Middle frontal gyrus (tissue), 1 donor: ENCODE measurements around the gene BCCIP.

ENCODE experiments used
- DNase-seq: peaks from one replicate; pipeline ENCODE4 v3.0.0-alpha.2; 2015; ENCODE audit warnings: low spot score; ENCODE audit errors: extremely low spot score

BCCIP gene

DNA sequence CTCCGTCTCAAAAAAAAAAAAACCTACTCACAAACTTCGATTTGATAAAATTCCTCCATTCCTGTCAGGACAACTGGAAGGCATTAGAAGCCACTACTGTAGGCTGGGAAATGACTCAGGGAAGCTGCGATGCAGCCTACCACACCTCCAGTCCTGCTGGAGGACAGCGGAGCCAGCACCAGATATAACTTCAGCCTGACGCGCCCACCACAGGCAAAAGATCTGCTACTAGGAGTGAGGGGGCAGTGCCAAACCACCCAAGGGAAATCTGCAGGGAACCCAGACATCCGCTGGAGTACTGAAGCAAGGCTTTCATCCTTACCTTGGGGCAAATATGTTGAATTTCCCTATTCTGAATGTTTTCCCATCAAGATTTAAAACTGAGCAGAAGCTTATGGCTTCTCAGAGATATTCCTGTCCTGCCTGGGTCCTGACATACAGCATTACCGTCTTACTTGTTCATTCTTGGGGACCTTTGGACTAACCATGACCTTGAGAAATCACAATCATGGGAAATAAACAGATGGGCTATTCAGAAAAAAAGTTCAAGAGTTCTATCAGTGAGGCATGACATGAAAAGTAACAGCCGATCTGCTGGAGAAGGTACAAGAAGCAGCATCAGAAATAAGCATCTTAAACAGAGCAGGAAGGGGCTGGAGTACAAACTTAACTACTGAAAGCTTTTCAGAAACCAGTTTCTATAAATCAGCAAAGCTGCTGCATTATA lies 20.4 kb downstream of the BCCIP start:
- no peak for DNase-seq

- DNase-seq, result no peak
Observed at GRCh38 chr10:125844751-125845221, 21.4 kb downstream of the BCCIP start.

DNA sequence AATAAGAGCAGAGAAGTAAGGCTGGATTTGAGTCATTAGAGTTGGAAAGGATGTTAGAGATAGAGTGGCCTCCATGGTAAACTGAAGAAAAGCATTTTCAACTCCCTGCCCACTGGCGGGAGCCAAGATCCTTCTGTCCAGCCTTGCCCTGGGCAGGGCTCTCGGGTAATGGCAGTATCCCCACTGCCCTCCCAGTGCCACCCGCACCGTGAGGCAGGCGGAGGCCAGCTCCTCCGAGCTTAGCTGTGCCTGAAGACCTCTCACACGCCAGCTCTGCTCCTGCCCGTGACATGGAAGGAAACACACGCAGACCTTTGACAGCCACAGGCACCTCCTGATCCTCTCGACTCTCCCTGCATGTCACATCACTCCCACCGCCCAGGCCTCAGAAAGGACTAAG lies 22.3 kb downstream of the BCCIP start:
- no peak for DNase-seq

DNA sequence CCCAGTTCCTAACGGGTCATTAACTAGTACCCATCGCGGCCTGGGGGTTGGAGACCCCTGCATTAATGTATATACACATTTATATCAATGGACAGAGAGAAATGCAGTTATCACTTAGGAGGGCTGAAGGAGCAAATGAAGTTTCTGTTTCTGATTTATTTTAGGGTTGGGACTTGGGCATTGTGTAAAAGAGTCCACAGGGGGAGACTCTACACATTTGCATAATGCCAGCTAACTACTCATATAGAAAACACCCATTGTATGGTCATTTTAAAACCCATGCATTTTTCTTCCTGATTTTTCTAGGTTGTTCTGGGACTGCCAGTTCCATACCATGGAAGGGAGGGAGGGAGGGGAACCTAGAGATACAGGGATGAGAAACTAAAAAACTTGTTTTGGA lies 23.5 kb downstream of the BCCIP start:
- DNase-seq, result no peak

- no peak for DNase-seq
Observed at GRCh38 chr10:125848371-125848770, 25.0 kb downstream of the BCCIP start.

DNA sequence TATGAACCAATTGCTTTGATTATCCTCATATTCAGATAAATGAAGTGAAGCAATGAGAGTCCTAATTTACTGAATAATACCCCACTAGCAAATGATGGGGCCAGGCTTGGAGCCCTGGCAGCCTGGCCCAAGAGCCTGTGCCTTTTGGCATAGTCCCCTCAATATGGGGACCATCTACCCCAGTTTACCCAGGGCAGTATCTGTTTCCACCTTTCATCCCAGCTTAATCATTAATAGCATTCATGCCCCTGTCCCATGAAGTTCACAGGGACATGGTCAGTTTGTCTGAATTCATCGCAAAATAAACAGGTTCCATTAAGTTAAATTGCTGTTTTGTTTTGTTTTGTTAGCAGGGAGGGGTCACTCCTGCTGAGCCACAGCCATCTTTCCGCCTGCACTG lies 25.5 kb downstream of the BCCIP start:
- no peak for DNase-seq

- no peak for DNase-seq
Observed at GRCh38 chr10:125849448-125849847, 26.1 kb downstream of the BCCIP start.

GRCh38 chr10:125850766-125851731 lies 27.7 kb downstream of the BCCIP start:
- DNase-seq, result no peak

DNA sequence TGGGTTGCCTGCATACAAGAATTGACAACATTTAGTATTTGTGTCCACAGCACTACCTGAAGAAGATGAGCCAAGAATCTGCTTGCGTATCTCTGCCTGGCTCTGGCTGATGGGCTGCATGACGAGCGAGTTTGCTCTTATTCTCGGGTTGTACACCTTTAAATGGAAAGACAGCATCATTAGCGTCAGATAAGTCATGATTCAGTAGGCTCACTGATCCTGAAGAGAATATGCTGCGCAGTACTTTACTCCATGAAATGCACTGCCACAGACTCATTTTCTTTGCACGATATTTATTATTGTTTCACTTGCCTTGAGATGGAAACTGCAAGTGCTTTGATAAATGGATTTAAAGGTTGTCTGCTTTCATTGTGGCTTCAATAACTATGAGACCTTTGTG lies 29.1 kb downstream of the BCCIP start:
- DNase-seq, result no peak

DNA sequence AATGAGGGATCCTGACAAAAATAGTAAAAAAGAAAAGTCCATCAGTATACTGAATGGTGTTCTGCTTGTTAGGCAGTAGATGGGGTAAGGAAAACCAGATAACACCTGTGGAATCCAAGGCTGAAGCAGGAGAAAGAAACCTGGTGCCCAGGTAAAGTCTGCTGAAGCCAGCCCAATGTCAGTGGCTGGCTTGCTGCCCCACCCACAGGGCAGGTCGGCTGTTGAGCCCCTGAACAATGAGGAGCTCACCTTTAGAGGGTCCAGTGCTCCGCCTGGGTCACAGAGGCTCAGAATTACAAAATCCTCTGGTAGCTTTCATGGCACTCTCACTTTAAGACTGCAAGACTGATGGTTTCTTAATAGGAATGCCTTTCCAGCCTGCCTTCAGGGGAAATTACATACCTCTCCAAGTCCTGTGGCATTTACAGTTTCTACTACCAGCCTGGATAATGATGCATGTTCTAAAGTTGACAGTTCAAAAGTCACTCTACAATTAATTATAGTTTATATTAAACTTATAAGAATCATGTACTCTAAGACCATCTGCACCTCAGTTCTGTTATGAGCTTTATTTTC lies 33.9 kb downstream of the BCCIP start:
- no peak for DNase-seq

DNA sequence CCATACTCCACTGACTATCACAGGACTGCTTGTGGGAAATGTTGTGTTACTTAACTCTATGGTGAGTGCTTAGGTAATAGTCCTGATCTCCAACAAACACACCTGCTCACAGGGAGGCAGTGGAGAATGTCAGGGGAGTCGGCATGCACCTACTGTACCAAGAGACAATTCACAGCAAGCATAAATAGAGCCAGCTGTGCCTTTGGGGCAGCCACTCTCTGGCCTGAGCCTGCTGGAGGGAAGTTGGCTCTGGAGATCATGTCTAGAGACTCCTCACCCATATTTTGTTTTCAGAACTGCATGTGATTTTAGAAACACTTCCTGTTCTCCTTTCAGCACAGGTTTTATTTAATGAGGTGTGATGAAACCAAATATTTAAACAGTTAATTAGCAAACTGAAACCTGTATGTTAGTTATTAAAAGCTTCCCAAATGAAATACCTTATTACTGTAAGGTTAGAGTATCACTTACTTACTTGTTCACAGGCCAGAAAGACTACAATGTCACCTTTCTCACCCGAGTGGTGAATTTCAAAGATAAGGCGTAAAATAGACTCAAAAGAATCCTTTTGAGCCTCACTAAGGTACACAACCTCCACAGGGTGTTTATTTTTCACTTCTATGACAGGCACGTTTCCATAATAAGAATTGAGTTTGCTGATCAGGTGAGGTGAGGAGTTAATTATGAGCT lies 35.9 kb downstream of the BCCIP start:
- DNase-seq, result no peak

GRCh38 chr10:125865120-125865519 lies 41.8 kb downstream of the BCCIP start:
- DNase-seq, result no peak

GRCh38 chr10:125866421-125867029 lies 43.2 kb downstream of the BCCIP start:
- DNase-seq, result no peak

DNA sequence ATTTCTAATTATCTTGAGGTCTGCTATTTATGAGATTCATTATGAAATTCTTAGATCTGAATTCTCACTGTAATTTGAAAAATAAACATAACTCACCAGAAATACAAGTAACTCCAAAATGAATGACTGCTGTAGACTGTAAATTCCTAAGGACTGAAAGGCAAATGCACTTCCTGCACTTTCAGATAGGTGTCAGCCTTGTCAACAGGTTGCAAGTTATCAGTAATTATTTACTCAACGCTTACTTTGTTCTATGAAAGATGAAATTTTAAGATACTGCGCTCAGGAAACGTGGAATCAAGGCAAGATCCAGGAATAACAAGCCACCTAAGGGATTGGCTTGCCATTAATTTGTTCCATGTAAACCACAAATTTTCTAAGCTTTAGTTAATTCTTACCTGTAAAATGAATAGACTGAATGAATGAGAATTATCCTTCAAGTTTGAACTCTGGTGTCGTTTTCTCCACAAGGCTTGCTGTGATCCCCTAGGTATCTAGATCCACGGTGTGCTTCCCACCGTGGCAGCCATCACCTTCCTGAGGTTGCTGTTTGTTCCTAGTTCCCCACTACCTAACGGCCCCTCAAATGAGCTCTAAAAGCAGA lies 45.1 kb downstream of the BCCIP start:
- DNase-seq, result no peak

GRCh38 chr10:125871338-125871737 lies 48.0 kb downstream of the BCCIP start:
- no peak for DNase-seq

- DNase-seq, result no peak
Observed at GRCh38 chr10:125878957-125879835, 55.9 kb downstream of the BCCIP start.

DNA sequence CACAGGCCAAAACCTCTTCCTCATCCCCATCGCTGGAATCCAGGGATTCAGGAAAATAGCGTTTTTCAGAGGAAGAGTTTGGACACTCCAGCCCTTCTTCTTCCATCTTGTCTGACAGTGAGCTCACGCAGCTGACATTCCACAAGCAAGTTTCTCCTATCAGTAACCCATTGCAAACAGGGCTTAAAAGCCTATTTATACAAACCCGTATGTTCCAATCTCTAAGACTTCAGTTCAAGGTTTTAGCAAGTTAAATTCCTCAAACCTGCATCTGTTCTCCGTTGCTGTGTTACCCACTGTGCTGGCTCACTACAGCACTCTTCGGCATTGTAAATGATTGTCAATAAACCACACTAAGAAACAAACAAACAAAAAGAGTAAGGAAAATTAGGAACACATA lies 57.4 kb downstream of the BCCIP start:
- DNase-seq, result no peak

DNA sequence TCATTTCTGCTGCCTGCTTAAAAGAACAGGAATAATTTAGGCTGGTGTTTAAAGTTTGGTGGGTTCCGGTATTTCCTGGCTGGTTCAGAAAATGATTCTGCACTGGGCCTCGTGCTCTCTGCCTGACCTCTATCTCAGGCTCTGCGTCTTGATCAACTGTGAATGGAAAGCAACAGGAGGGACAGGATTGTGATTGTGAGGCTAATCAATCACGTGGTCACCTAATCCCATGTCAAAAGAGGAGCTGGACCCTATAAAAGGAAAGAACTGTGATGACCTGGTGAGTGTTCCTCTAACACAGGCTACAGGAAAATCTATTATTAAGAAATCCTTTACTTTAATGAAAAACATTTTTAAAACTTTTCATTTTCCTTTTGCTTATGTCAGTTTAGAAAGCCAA lies 57.8 kb downstream of the BCCIP start, which contains the start of gene DHX32:
Gene DHX32 (minus strand): TSS at position 101 of the 400 bp plus-strand sequence. CDS start 468 bp downstream, outside the sequence.
- no peak for DNase-seq

- no peak for DNase-seq
Observed at GRCh38 chr10:125882596-125882995, 59.2 kb downstream of the BCCIP start.
